Testis (tissue), 3 donors: ENCODE data around the gene VPS25. TPM values are rescaled to one million over a fixed set of nuclear protein-coding genes. Genes with fewer than 3 reads are reported as not detected.

Experiments used
- DNase-seq: peaks from one replicate; pipeline ENCODE4 v3.0.0-alpha.2; 2019
- H3K27ac ChIP-seq, 2 donors: fragments of 200-600 bp; sonication (generic); one replicate each; pipeline ENCODE4 v1.5.1; 2019
- H3K27me3 ChIP-seq: fragments of 200-600 bp; sonication (generic); one replicate; pipeline ENCODE4 v1.5.1; 2019
- H3K36me3 ChIP-seq: fragments of 200-600 bp; sonication (generic); one replicate; pipeline ENCODE4 v1.5.1; 2017; ENCODE audit warnings: low read depth; ENCODE audit errors: missing control alignments
- H3K4me1 ChIP-seq: fragments of 200-600 bp; sonication (generic); one replicate; pipeline ENCODE4 v1.5.1; 2019
- H3K4me3 ChIP-seq, 2 donors: fragments of 200-600 bp; sonication (generic); one replicate each; pipeline ENCODE4 v1.5.1; 2017 to 2019
- H3K9me3 ChIP-seq: fragments of 200-600 bp; sonication (generic); one replicate; pipeline ENCODE4 v1.5.1; 2017
- CTCF ChIP-seq, 3 experiments: fragments of 450-650 bp in 2 of 3; fragments of 200-600 bp in 1 of 3; sonication (generic) in 1 of 3; IDR thresholded peaks; one replicate each; pipeline ENCODE4 v1.5.1; 2016 to 2019; ENCODE audit warnings: antibody characterized with exemption in 3 of 3, mild to moderate bottlenecking in 2 of 3, moderate library complexity in 1 of 3
- POLR2A ChIP-seq: fragments of 450-650 bp; IDR thresholded peaks from one replicate; pipeline ENCODE4 v1.6.1; 2017; ENCODE audit warnings: antibody characterized with exemption, mild to moderate bottlenecking, moderate library complexity
- WGBS, 2 donors: methylation state at CpG; one replicate each; pipeline ENCODE4 v1.1.5; 2018; 5-methylcytosine and 5-hydroxymethylcytosine counted together
- intact Hi-C: fragments of 100-400 bp; cut with DNase I; formaldehyde crosslinking; loops from one replicate; pipeline ENCODE4 v1.15.1; 2023; ENCODE audit warnings: low total_unique reads
- polyA plus RNA-seq: library from polyadenylated mRNA; stranded (reverse); fragments of 350-450 nt; fragmentation: Illumina TruSeq; extraction: RNeasy Lipid Tissue Mini Kit (QIAGEN cat#74804); gene quantifications from one replicate; pipeline ENCODE4 v1.2.3, GENCODE V29; 2014; ENCODE audit warnings: low read depth, low replicate concordance; ENCODE audit not compliant: insufficient read depth
- total RNA-seq, 2 donors: library from RNA; depleted of rRNA; stranded (reverse); fragments of >200 nt; gene quantifications; one replicate each; pipeline ENCODE4 v1.2.3, GENCODE V29; 2016

The VPS25 gene
- total and polyA plus RNA-seq, 3 donors from 2014 or later = 48.3 to 64.1 (median 51.8) TPM

- Histone ChIP-seq H3K4me1 (no peaks in the 10 kb centered on the region), H3K4me3 (no peak overlapping the region), H3K27ac (no peak overlapping the region), H3K36me3 (no peaks in the 10 kb centered on the region), H3K27me3 (no peaks in the 10 kb centered on the region), H3K9me3 (no peaks in the 10 kb centered on the region)
- 53 to 57% methylated on average over 4 to 10 of the region's 10 CpGs for WGBS, 2 donors
- no peak for DNase-seq
- no peak for TF ChIP-seq POLR2A
- TF ChIP-seq CTCF (IDR thresholded peaks at IDR 0.05) = no peak
- intact Hi-C loops = no loop called here
These were observed 8.5 kb downstream of the VPS25 start for GRCh38 chr17:42781639-42782165.

- DNase-seq = no peak
- WGBS, 2 donors = 58 to 60% methylated on average over 21 to 29 of the region's 29 CpGs
- intact Hi-C loops = no loop called here
- no peaks in the 10 kb centered on the region for H3K9me3 ChIP-seq
- H3K4me3 ChIP-seq = no peak overlapping the region
- no peak for TF ChIP-seq POLR2A
- no peak for TF ChIP-seq CTCF (IDR thresholded peaks at IDR 0.05)
- H3K27ac ChIP-seq = no peak overlapping the region
- H3K36me3 ChIP-seq = no peaks in the 10 kb centered on the region
- no peaks in the 10 kb centered on the region for H3K27me3 ChIP-seq
- no peaks in the 10 kb centered on the region for H3K4me1 ChIP-seq
These were observed 9.2 kb downstream of the VPS25 start for GRCh38 chr17:42782166-42783061.

GRCh38 chr17:42783062-42783790, 10.0 kb downstream of the VPS25 start:
- no peaks in the 10 kb centered on the region for H3K4me1 ChIP-seq

GRCh38 chr17:42783791-42784138, 10.5 kb downstream of the VPS25 start:
- no peak for TF ChIP-seq POLR2A
- TF ChIP-seq CTCF (IDR thresholded peaks at IDR 0.05) = no peak
- WGBS, 2 donors = 8 to 23% methylated on average over 22 of the region's 22 CpGs

More at GRCh38 chr17:42783062-42783790, 10.0 kb downstream of the VPS25 start:
- Histone ChIP-seq H3K9me3 (no peaks in the 10 kb centered on the region), H3K27ac (no peak overlapping the region), H3K36me3 (no peaks in the 10 kb centered on the region), H3K27me3 (no peaks in the 10 kb centered on the region), H3K4me3 (no peak overlapping the region)
- TF ChIP-seq POLR2A (no peak), CTCF (IDR thresholded peaks at IDR 0.05) (no peak)
- intact Hi-C loops = no loop called here
- WGBS, 2 donors = 34 to 49% methylated on average over 9 of the region's 9 CpGs
- no peak for DNase-seq

More at GRCh38 chr17:42783791-42784138, 10.5 kb downstream of the VPS25 start:
- DNase-seq = no peak
- Histone ChIP-seq H3K4me1 (no peaks in the 10 kb centered on the region), H3K4me3 (no peak overlapping the region), H3K27ac (no peak overlapping the region), H3K27me3 (no peaks in the 10 kb centered on the region), H3K9me3 (no peaks in the 10 kb centered on the region), H3K36me3 (no peaks in the 10 kb centered on the region)
- intact Hi-C loops = no loop called here
